HG02870 (cell line): ENCODE results near the gene IL16.
A peak's percentile ranks its signal among the peaks of the same experiment; 100 is the strongest.

Source experiments
- ATAC-seq: cut with Tn5 transposase; IDR thresholded peaks from one replicate; pipeline ENCODE4 v1.9.1; 2021; ENCODE audit warnings: mild to moderate bottlenecking, moderate library complexity; ENCODE audit not compliant: unreplicated experiment

The IL16 gene

DNA sequence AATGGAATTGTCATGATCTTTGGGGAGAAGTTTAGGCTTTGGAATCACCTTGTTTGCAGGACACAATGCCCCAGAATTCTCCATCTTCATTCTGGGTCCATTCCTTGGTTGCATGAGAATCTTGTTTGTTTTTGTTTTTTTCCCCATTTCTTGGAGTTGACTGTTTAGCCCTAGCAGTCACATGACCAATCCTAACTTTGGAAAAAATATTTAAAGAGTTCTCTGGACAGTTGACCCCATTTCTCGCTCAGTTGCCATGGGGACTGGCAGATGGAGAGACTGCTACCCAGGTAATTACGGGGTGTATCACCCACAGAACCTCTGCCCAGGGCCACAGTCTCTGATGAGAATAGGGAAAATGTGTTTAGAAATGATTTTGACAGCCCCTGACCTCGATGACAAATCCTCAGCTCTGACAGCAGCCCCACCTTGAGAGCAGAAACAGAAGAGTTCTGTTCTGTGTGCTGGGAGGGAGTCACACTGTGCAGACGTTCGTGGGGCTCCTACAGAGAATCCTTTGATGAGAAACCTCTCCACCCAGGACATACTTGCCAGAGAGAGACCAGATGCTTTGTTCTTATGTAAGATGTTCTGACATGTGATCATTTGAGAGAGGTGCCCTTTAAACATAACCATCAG, 57.7 kb downstream of the IL16 start:
- ATAC-seq, result no peak

DNA sequence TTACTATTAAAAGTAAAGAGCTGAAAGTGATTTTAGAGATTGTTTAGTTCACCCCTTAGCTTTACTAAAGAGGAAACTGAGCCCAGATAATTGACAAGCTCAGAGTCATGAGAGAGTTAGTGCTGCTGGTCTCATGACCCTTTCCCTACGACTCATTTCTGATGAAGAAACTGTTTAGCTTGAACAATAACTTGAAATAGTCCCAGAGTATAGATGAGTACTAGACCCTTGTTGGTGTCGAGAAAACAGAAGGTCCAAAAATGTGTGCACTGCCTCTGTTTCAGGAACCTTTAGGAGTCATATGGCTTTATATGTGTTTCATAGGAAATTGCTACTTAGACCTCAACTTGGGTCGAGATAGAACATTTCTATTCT, 58.2 kb downstream of the IL16 start:
- no peak for ATAC-seq

DNA sequence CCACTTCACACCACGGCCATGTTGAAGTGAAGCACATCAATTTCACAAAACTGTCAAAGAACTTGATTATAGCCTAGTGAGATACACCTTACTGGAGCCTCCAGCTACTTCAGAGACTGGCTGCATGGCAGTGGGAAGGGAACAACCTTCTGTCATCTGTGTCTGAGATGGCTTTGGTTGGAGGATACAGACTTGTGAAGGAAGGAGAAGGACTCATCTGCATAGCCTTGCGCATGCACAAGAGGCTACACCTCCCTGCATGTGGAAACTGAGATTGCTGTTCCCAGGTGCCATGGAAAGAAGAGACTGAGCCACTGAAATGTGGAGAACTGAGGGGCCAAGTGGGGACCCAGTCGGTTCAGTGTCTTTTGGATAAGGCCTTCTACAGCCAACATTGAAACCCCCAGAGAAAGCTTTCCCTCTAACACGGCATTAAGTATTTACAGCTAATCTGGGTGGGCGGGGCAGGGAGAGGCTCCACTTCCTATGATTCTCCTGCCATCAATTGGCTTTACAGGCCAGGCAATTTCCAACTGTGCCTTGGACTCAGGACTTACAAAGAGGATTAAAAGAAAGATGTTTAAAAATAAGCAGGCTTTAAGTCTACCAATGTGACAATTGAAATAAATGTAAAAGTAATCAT, 58.8 kb downstream of the IL16 start:
- ATAC-seq, result no peak

GRCh38 chr15:81255958-81256320, 59.3 kb downstream of the IL16 start:
- ATAC-seq, result no peak

GRCh38 chr15:81256916-81257315, 60.2 kb downstream of the IL16 start:
- no peak for ATAC-seq

DNA sequence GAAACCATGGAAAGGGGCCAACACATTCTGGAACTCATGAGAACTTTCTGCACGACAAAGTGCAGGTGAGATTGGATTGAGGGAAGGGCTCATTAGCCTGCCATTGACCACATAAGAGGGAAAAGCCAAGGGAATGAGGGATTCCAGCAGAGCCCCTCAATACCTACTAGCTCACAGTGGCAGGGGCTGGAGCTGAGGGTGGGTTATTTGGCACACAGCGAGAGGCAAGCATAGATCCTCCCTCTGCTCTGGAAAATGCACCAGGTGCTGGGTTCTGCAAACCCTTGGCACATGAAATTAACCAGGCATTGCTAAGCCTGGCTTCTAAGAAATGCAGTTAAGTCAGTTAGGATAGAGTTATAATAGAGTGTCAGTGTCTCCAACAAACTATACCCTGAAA, 60.8 kb downstream of the IL16 start:
- no peak for ATAC-seq

- no peak for ATAC-seq
Observed at GRCh38 chr15:81258455-81258854, 61.8 kb downstream of the IL16 start.

DNA sequence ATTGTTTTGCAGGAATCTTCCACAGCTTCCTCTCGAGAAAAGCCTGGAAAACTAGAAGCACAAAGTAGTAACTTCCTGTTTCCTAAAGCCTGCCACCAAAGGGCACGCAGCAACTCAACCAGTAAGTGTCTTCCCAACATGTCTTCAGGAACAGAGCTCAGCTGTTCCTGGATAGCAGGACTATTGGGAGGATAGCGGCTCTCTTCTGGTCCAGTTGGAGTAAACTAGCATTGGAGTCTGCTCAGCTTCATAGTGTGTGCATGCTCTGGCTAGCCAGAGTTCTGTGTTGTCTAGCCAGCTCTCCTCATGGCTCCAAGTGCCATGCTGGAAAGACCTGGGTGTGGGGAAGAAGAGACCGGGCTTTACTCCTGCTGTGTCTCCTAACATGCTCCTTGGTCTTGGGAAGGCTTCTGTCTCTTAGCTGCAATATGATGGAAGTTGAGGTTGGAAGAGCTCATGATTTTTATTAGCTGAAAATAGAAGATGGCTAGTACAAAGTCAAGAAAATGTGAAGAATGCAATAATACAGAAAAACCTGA, 63.1 kb downstream of the IL16 start:
- ATAC-seq, result no peak

GRCh38 chr15:81261172-81261811, 64.6 kb downstream of the IL16 start:
- no peak for ATAC-seq

DNA sequence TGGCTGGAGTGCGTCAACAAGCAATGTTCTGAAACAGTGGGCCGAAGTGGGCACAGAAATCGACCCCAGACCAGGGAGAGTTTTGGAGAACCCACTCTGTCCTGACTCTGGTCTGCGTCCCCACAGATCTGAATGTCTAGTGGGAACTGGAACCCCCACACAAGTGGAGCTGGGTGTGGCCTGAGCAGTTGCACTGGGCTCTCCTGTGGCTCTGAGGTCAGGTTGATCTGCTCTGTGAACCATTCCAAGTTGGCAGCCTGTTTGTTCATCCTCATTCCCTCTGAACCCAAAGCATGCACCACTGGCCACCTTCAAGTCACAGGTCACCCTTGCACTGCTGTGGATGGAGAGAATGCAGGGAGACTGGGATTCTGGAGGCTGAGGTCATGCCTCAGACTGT, 66.8 kb downstream of the IL16 start:
- no peak for ATAC-seq

DNA sequence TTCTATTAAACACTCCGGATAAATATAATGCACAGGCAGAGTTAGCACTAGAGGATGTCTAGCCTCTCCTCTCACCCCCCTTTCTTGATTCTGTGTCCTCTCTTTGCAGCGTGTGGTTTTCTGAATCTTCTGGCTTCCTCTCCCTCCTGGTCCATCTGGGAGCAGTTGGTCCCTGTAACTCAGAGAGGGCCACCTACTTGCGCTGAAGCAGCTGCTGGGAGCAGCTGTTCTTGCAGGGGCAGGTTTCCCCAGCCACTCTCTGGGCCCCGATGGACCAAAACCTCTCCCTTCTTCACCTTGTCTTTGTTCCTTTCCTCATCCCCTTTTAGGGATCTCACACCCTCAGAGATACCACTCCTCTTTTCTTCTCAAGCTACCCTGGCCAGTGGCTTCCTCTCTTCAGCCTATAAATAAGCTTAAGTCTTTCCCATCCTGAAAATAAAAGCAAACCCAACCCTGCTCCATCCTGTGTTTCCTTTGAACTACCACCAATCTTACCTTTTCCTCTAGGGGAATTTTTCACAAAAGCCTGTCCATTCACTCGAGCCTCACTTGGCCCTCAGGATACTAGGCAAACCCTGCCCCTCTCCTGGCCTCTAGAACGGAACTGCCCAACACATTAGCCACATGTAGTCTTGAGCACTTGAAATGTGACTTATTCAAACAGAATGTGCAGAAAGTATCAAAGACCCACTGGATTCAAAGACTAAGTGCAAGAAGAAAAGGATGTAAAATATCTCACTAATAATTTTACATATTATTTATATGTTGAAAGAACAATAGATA, 67.6 kb downstream of the IL16 start:
- ATAC-seq, result no peak

GRCh38 chr15:81265256-81265943, 68.7 kb downstream of the IL16 start:
- ATAC-seq, result peak; percentile 56

DNA sequence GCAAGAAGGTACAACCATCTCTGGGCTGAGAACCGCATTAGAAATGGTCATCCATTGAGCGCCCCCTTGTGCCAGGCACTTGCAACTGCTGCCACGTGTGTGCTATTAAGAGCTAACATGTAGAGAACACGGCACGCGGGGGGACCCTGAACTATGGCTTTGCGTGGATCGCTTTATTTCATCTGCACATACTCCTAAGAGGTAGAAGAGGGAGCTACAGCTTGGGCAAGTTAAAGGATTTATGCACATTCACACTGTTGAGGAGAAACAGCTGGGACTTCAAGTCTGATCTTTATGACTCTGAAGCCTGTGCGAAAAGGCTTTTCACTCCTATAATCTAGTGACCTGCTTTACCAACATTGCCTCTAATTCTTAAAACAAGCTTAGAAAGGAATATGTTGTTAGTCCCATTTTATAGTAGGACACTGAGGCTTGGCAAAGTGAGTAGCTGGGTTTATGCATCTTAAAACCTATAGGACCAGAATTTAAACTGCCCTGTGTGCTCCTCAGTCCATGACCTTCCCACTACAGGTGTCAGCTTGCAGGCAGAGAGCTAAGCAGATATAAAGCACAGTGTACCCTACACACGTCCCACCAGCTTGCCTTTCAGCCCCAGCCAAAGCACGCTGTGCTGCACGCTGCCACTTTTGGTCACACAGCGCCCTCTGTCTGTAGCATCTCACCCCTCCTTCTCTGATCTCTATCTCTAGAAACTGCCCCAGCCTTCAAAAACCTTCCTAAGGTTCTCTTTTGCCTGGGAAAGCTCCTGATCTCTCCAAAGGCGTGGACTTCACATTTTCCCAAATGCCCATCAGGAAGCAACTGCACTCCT, 69.5 kb downstream of the IL16 start:
- ATAC-seq, result peak; percentile 78

GRCh38 chr15:81268340-81268739, 71.7 kb downstream of the IL16 start:
- ATAC-seq, result no peak

GRCh38 chr15:81268881-81269601, 72.4 kb downstream of the IL16 start:
- no peak for ATAC-seq

DNA sequence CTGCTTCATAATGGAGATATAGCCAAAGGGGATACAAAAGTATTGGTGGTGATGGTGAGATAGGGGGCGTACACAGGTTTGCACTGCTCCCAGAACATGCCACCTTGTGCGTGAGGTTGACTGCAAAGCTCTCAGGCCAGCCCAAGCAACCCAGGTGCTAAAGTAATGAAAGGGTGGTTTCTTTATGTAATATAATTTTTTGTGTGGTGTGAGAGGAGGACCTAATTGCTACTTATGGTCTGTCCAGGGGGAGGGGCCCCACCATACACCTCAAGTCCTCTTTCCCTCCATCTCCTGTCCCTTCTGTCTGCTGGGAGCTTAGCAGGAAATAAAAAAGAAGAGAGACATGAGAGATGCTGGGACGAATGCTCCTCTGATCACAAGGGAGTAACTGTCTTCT, 73.5 kb downstream of the IL16 start:
- no peak for ATAC-seq

DNA sequence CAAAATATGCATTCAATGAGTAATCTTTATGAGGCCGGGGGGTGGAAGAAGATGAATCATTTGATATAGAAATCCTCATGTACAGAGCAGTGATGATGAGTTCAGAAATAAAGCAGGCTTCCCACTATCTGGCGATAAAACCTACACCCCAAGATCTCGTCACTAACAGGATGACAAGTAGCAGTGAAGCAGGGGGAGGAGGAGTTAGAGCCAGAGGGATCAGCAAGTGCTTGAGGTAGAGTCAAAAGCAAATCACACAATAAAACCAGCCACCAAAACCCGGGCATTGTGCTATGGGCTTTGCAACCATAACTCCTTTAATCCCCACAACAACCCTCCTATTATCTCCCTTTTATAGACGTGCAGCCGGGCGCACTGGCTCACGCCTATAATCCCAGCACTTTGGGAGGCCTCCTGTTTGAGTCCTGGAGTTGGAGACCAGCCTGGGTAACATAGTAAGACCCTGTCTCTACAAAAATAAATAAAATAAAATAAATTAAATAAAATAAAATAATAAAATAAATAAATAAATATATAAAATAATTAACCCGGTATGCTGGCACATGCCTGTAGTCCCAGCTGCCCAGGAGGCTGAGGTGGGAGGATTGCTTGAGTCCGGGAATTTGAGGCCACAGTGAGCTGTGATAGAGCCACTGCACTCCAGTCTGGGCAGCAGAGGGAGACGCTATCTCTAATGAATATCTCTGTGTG, 74.3 kb downstream of the IL16 start:
- ATAC-seq, result no peak

- no peak for ATAC-seq
Observed at GRCh38 chr15:81271761-81272644, 75.3 kb downstream of the IL16 start.
